Small intestine (tissue), 7 donors: Measurements from ENCODE around the gene LEFTY2. TPM values are rescaled to one million over a fixed set of nuclear protein-coding genes. Genes with fewer than 3 reads are reported as not detected.
"Not testable (repeated sequence)": the region's sequence is repeated elsewhere in the genome, so short reads cannot be mapped to it uniquely, and the experiment has no call there.

Experiments
- DNase-seq, 2 donors: peaks; one replicate each; pipeline versions ENCODE4 v3.0.0 to v3.0.0-alpha.2; 2013
- FAIRE-seq: peaks from 2 replicates; lab custom pipeline; 2012; peaks lifted over from hg19 to GRCh38; lab: Jason Lieb, UNC
- H3K27ac ChIP-seq, 3 donors: one replicate each; pipeline ENCODE4 v1.5.1; 2013; ENCODE audit warnings: low read length in 2 of 3, mild to moderate bottlenecking in 2 of 3, control low read depth in 1 of 3, inconsistent platforms in 1 of 3, low read depth in 1 of 3, moderate library complexity in 1 of 3
- H3K27me3 ChIP-seq, 3 donors: one replicate each; pipeline ENCODE4 v1.6.1; 2013; ENCODE audit warnings: low read length in 3 of 3, inconsistent platforms in 1 of 3; ENCODE audit not compliant: control insufficient read depth in 3 of 3, insufficient read depth in 3 of 3
- H3K36me3 ChIP-seq, 3 donors: one replicate each; pipeline ENCODE4 v1.6.1; 2013; ENCODE audit warnings: low read length in 3 of 3, inconsistent platforms in 1 of 3, low read depth in 1 of 3, mild to moderate bottlenecking in 1 of 3, moderate library complexity in 1 of 3; ENCODE audit not compliant: control insufficient read depth in 3 of 3, insufficient read depth in 2 of 3
- H3K4me1 ChIP-seq, 3 donors: one replicate each; pipeline ENCODE4 v1.6.1; 2013; ENCODE audit warnings: low read length in 2 of 3, inconsistent platforms in 1 of 3, low read depth in 1 of 3, mild to moderate bottlenecking in 1 of 3, moderate library complexity in 1 of 3; ENCODE audit not compliant: control insufficient read depth in 3 of 3, insufficient read depth in 2 of 3
- H3K4me3 ChIP-seq, 3 donors: one replicate each; pipeline ENCODE4 v1.5.1; 2013; ENCODE audit warnings: low read length in 3 of 3, control low read depth in 1 of 3, inconsistent platforms in 1 of 3, low read depth in 1 of 3, mild to moderate bottlenecking in 1 of 3, moderate library complexity in 1 of 3
- H3K9me3 ChIP-seq, 2 donors: one replicate each; pipeline ENCODE4 v1.6.1; 2013; ENCODE audit warnings: low read depth in 1 of 2, low read length in 1 of 2; ENCODE audit not compliant: control insufficient read depth in 2 of 2, insufficient read depth in 1 of 2
- WGBS, 3 donors: extraction: QIAGEN DNeasy Blood & Tissue Kit; methylation state at CpG; one replicate each; pipeline ENCODE4 v1.1.7; 2013; 5-methylcytosine and 5-hydroxymethylcytosine counted together
- polyA plus RNA-seq, 4 donors: library from polyadenylated mRNA; stranded (reverse) in 3 of 4; unstranded in 1 of 4; fragments of 200-250 nt in 3 of 4; fragments of 120-200 nt in 1 of 4; gene quantifications; one replicate each; pipeline versions ENCODE4 v1.2.1 to v1.2.3, GENCODE V29; 2013
- donor health status: healthy with polysubstance abuse.
- donor health status: control.
- donor health status: control.
- donor health status: Bipolar disorder and iron deficiency.
- donor health status: healthy.

The LEFTY2 gene
- polyA plus RNA-seq, 4 donors, result 0.01 to 0.07 TPM; not detected in 2

DNA sequence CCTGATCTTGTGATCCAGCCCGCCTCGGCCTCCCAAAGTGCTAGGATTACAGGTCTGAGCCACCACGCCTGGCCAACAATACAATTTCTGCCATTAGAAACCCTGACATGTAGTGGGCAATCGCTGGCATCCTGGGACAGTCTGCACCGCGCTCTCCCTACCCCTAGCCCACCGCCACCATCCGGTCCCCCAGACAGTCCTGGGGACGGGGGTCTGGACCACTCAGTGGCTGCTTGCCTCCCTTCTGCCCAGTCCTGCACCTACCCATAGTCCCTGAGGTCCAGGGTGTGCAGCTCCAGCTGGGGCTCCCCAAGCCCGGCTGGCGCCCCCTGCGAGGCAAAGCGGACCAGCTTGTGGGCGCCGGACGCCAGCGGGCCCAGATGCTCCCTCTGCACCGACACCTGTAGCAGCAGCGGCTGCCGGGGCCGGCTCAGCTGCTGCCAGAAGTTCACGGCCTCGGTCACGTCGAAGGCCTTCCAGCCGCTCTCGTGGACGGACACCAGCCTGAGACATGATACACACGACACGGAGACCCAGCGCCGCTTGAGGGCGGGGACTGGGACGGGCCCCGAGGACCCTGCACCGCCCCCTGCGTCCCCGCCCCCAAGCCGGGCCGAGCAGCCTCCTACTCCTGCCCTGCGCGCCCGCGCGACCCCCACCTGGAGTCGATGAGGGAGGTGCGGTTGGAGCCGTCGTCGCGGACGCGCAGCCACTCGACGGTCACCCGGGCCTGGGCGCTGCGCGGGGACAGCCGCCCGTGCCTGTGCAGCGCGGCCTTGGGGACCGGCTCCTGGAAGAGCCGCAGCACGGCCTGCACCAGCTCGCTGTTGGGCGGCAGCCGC, 1.7 kb downstream of the LEFTY2 start:
- not testable (repeated sequence) for H3K9me3 ChIP-seq, FAIRE-seq, H3K27me3 ChIP-seq, H3K4me3 ChIP-seq, H3K36me3 ChIP-seq, H3K27ac ChIP-seq, H3K4me1 ChIP-seq
- DNase-seq, result peak in 1 of 2 donors; percentile 48
- 42 to 50% (median 47%) methylated on average over 31 to 64 of the region's 69 CpGs for WGBS, 3 donors

DNA sequence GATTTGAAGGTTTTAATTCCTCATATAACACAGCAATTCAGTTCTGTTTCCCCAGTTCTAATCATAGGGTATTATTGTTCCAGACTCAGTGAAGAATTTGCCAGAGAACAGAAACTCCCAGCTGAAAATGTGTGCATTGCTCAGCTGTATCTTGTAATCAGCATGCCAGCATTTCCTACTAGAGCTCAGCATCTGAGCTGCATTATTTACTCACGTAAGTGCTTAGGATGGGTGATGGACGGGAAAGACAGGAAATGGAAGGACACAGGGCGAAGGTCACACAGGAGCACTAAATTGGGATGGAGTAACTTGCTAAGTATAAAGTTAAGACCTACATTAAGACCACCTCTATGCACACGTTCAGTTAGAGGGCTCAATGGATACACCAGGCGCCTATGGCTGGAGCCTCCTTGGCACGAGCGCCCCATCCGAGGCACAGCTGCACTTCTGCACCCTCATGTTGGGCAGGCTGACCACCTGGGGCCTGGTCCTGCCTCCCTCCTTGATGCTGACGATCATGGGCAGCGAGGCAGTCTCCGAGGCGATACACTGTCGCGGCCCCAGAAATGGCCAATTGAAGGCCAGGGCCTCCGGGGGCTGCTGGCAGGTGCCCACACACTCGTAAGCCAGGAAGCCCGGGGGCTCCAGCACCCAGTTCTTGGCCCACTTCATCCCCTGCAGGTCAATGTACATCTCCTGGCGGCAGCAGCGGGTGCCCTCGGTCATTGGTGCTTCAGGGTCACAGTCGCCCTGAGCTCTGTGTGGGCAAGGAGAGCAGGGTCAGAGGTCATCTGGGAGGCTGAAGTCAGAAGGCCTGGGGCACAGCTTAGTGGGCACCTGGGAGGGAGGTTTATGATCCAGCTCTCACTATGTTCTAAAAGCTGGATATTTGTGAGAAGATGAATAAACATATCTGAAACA, 3.7 kb downstream of the LEFTY2 start:
- Histone ChIP-seq H3K4me3 (no peak overlapping the region), H3K27ac (no peak overlapping the region), H3K27me3 (peaks cover 0 to 2% (median 0%) of the 10 kb centered on the region in 3 donors), H3K4me1 (peaks cover 0 to 3% (median 0%) of the 10 kb centered on the region in 3 donors), H3K9me3 (no peaks in the 10 kb centered on the region), H3K36me3 (no peaks in the 10 kb centered on the region)
- 91 to 92% (median 92%) methylated on average over 18 to 21 of the region's 21 CpGs for WGBS, 3 donors
- FAIRE-seq (no peak), DNase-seq (no peak)

- Histone ChIP-seq H3K27ac (no peak overlapping the region), H3K27me3 (peaks cover 0 to 2% (median 0%) of the 10 kb centered on the region in 3 donors), H3K4me3 (no peak overlapping the region), H3K4me1 (peaks cover 0 to 3% (median 0%) of the 10 kb centered on the region in 3 donors), H3K9me3 (no peaks in the 10 kb centered on the region), H3K36me3 (no peaks in the 10 kb centered on the region)
- no peak for DNase-seq
- WGBS, 3 donors, result 70 to 83% (median 80%) methylated on average over 3 of the region's 3 CpGs
- no peak for FAIRE-seq
Measured at GRCh38 chr1:225936523-225936922, 4.5 kb downstream of the LEFTY2 start.

DNA sequence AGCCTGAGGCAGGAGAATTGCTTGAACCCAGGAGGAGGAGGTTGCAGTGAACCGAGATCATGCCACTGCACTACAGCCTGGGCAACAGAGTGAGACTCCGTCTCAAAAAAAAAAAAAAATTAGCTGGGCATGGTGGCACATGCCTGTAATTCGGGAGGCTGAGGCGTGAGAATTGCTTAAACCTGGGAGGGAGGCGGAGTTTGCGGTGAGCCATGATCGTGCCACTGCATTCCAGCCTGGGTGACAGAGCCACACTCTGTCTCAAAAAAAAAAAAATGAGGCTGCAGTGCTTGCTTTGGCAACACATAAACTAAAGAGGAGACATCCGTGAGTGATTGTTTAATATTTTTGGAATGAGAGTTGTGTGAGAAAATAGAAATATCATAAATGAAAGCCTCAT, 4.9 kb downstream of the LEFTY2 start:
- H3K36me3 ChIP-seq, H3K9me3 ChIP-seq, FAIRE-seq, H3K27ac ChIP-seq, DNase-seq, H3K27me3 ChIP-seq, H3K4me1 ChIP-seq, H3K4me3 ChIP-seq: not testable (repeated sequence)
- 86 to 88% (median 87%) methylated on average over 8 of the region's 8 CpGs for WGBS, 3 donors

DNA sequence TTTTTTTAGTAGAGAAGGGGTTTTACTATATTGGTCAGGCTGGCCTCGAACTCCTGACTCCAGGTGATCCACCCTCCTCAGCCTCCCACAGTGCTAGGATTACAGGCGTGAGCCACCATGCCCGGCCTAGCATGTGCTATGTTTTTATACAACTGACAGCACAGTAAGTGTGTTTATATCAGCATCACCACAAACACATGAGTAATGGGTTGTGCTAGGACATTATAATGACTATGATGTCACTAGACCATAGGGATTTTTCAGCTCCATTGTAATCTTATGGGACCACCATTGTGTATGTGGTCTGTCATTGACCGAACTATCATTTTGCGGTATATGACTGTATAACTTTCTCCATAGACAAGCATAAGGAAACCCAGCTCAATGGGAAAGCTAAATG, 6.3 kb downstream of the LEFTY2 start:
- Histone ChIP-seq H3K36me3 (no peaks in the 10 kb centered on the region), H3K4me1 (no peaks in the 10 kb centered on the region), H3K4me3 (no peak overlapping the region), H3K9me3 (no peaks in the 10 kb centered on the region), H3K27ac (no peak overlapping the region), H3K27me3 (peaks cover 0 to 2% (median 0%) of the 10 kb centered on the region in 3 donors)
- WGBS, 3 donors, result 88 to 93% (median 91%) methylated on average over 5 of the region's 5 CpGs
- DNase-seq (no peak), FAIRE-seq (no peak)

GRCh38 chr1:225933072-225933471, 7.9 kb downstream of the LEFTY2 start:
- no peak for DNase-seq
- Histone ChIP-seq H3K9me3 (no peaks in the 10 kb centered on the region), H3K27ac (no peak overlapping the region), H3K4me1 (no peaks in the 10 kb centered on the region), H3K27me3 (no peaks in the 10 kb centered on the region), H3K4me3 (no peak overlapping the region), H3K36me3 (no peaks in the 10 kb centered on the region)
- FAIRE-seq, result no peak
- 85 to 92% (median 91%) methylated on average over 2 of the region's 2 CpGs for WGBS, 3 donors

DNA sequence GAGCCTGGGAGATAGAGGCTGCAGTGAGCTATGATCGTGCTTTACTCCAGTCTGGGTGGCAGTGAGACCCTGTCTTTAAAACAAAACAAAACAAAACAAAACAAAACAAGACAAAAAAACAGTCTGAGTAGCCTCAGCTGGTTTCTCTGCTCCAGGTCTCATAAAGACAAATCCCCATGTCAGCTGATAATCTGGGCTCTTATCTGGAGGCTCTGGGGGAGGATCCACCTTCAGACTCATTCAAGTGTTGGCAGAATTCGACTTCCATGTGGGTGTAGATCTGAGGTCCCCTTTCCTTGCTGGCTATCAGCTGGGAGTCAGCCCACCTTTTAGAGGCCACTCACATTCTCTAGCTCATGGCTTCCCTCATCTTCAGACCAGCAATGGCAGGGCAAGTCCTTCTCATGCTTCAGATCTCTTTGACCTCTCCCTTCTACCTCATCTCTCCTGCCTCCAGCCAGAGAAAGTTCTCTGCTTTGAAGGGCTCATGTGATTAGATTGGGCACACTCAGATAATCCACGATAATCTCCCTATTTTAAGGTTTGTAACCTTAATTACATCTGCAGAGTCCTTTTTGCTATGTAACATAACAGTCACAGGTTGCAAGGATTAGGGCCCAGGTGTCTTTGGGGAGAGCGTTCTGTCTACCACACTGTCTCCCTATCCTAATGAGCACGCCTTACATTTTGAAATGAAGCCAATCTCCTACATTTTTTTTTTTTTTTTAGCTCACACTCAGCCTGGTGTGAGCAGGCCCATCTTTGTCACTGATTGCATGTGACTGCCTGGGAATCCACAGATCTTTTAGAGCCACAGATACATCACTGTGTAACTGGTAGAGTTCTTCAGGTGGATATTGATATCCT, 9.5 kb downstream of the LEFTY2 start:
- WGBS, 3 donors, result 64 to 90% (median 66%) methylated on average over 5 of the region's 5 CpGs
- H3K27ac ChIP-seq, result no peak overlapping the region
- no peak overlapping the region for H3K4me3 ChIP-seq
- no peaks in the 10 kb centered on the region for H3K9me3 ChIP-seq
- DNase-seq (no peak), FAIRE-seq (no peak)
- H3K36me3 ChIP-seq, result no peaks in the 10 kb centered on the region
- no peaks in the 10 kb centered on the region for H3K4me1 ChIP-seq
- H3K27me3 ChIP-seq, result no peaks in the 10 kb centered on the region

- Histone ChIP-seq H3K9me3 (no peaks in the 10 kb centered on the region), H3K36me3 (no peaks in the 10 kb centered on the region), H3K27me3 (no peaks in the 10 kb centered on the region), H3K27ac (no peak overlapping the region), H3K4me1 (no peaks in the 10 kb centered on the region), H3K4me3 (no peak overlapping the region)
- DNase-seq (no peak), FAIRE-seq (no peak)
- 95 to 98% (median 98%) methylated on average over 2 of the region's 2 CpGs for WGBS, 3 donors
Measured at GRCh38 chr1:225930566-225930965, 10.5 kb downstream of the LEFTY2 start.
